AG20443 (cell line): ENCODE data around the gene SRSF9.
"Not testable (repeated sequence)": the region's sequence is repeated elsewhere in the genome, so short reads cannot be mapped to it uniquely, and the experiment has no call there.

ENCODE experiments used
- DNase-seq: peaks from one replicate; pipeline ENCODE4 v3.0.0; 2012; ENCODE audit warnings: low spot score, mixed read lengths

The SRSF9 gene

GRCh38 chr12:120481022-120481767, 11.6 kb upstream of the SRSF9 start:
- DNase-seq: no peak

GRCh38 chr12:120480211-120480610, 10.7 kb upstream of the SRSF9 start:
- DNase-seq: no peak

- no peak for DNase-seq
Observed at GRCh38 chr12:120479458-120479857, 9.9 kb upstream of the SRSF9 start.

- DNase-seq: no peak
Observed at GRCh38 chr12:120475643-120476042, 6.1 kb upstream of the SRSF9 start.

GRCh38 chr12:120474616-120474960, 5.0 kb upstream of the SRSF9 start:
- peak; percentile 78 for DNase-seq

- DNase-seq: no peak
Observed at GRCh38 chr12:120473807-120474615, 4.5 kb upstream of the SRSF9 start.

- no peak for DNase-seq
Observed at GRCh38 chr12:120472521-120472920, 3.0 kb upstream of the SRSF9 start.

GRCh38 chr12:120470150-120470784, 719 bp upstream of the SRSF9 start:
- DNase-seq: no peak

GRCh38 chr12:120468821-120469449, 613 bp downstream of the SRSF9 start:
- peak; percentile 46 for DNase-seq

- DNase-seq: peak; percentile 62
Observed at GRCh38 chr12:120468325-120468820, 1.2 kb downstream of the SRSF9 start.

GRCh38 chr12:120467439-120467838, 2.1 kb downstream of the SRSF9 start:
- DNase-seq: no peak

GRCh38 chr12:120466560-120467315, 2.8 kb downstream of the SRSF9 start:
- no peak for DNase-seq

- no peak for DNase-seq
Observed at GRCh38 chr12:120465756-120466155, 3.8 kb downstream of the SRSF9 start.

- DNase-seq: no peak
Observed at GRCh38 chr12:120463712-120464111, 5.8 kb downstream of the SRSF9 start.

- no peak for DNase-seq
Observed at GRCh38 chr12:120462099-120462640, 7.4 kb downstream of the SRSF9 start.

- DNase-seq: no peak
Observed at GRCh38 chr12:120460157-120460556, 9.4 kb downstream of the SRSF9 start.

GRCh38 chr12:120457133-120457532, 12.4 kb downstream of the SRSF9 start:
- no peak for DNase-seq

GRCh38 chr12:120455302-120455701, 14.2 kb downstream of the SRSF9 start:
- DNase-seq: no peak

- DNase-seq: peak; percentile 51
Observed at GRCh38 chr12:120453977-120454376, 15.6 kb downstream of the SRSF9 start.

- no peak for DNase-seq
Observed at GRCh38 chr12:120453060-120453750, 16.3 kb downstream of the SRSF9 start.

GRCh38 chr12:120452524-120452923, 17.0 kb downstream of the SRSF9 start:
- DNase-seq: not testable (repeated sequence)
